HEK293 (cell line): Measurements from ENCODE around the gene ATRNL1.

ENCODE experiments used
- CTCF ChIA-PET: fragments of 350-600 bp; formaldehyde crosslinking; extraction: SDS; loops from one replicate; lab custom pipeline; 2021; ENCODE audit warnings: antibody characterized with exemption; lab: Yijun Ruan, JAX
- POLR2A ChIA-PET: fragments of 300-600 bp; formaldehyde crosslinking; extraction: SDS; loops from one replicate; lab custom pipeline; 2020; ENCODE audit warnings: antibody characterized with exemption, inconsistent platforms; lab: Yijun Ruan, JAX
- H3K27ac ChIP-seq: fragments of 200-500 bp; sonication (Bioruptor generic); 2 replicates; pipeline ENCODE4 v1.5.1; 2014; ENCODE audit warnings: low read depth, low read length, control low read depth, inconsistent platforms; ENCODE audit errors: extremely low read depth
- H3K36me3 ChIP-seq, 2 experiments: fragments of 200-500 bp in 1 of 2; sonication (Bioruptor generic) in 1 of 2; 1 replicate in 1 of 2; 2 replicates in 1 of 2; pipeline ENCODE4 v1.5.1; 2014 to 2017; ENCODE audit warnings: inconsistent platforms in 2 of 2, low read length in 2 of 2; ENCODE audit not compliant: control insufficient read depth in 2 of 2, insufficient read depth in 1 of 2
- H3K4me1 ChIP-seq: fragments of 200-500 bp; sonication (Bioruptor generic); 2 replicates; pipeline ENCODE4 v1.5.1; 2014; ENCODE audit warnings: mild to moderate bottlenecking, low read length, inconsistent platforms; ENCODE audit not compliant: control insufficient read depth, insufficient read depth
- H3K4me3 ChIP-seq: 2 replicates; pipeline ENCODE4 v1.5.1; 2011; ENCODE audit warnings: low read depth, mild to moderate bottlenecking, control low read depth, low read length, moderate library complexity
- H3K9me3 ChIP-seq: fragments of 200-500 bp; sonication (Bioruptor generic); 2 replicates; pipeline ENCODE4 v1.5.1; 2014; ENCODE audit warnings: low read depth, low read length, inconsistent platforms; ENCODE audit not compliant: control insufficient read depth, insufficient read depth
- CTCF ChIP-seq: fragments of 450-650 bp; formaldehyde crosslinking; IDR thresholded peaks from 2 replicates; pipeline ENCODE4 v1.5.1; 2016; ENCODE audit warnings: missing biosample characterization, missing genetic modification characterization
- HOXD13 ChIP-seq: sonication (generic); formaldehyde crosslinking; IDR thresholded peaks from 2 replicates; pipeline ENCODE4 v1.8.0; 2022; ENCODE audit warnings: missing genetic modification reagents, borderline replicate concordance
- KLF10 ChIP-seq: fragments of 450-650 bp; IDR thresholded peaks from 2 replicates; pipeline ENCODE4 v1.5.1; 2018; ENCODE audit warnings: missing biosample characterization, mild to moderate bottlenecking, missing genetic modification characterization
- KLF16 ChIP-seq: fragments of 450-650 bp; formaldehyde crosslinking; IDR thresholded peaks from 2 replicates; pipeline ENCODE4 v1.5.1; 2017; ENCODE audit warnings: missing biosample characterization, missing genetic modification characterization
- RBAK ChIP-seq: fragments of 450-650 bp; formaldehyde crosslinking; IDR thresholded peaks from 2 replicates; pipeline ENCODE4 v1.5.1; 2016; ENCODE audit warnings: missing biosample characterization, missing genetic modification characterization
- SCRT1 ChIP-seq: fragments of 450-650 bp; formaldehyde crosslinking; IDR thresholded peaks from 2 replicates; pipeline ENCODE4 v1.5.1; 2016; ENCODE audit warnings: missing biosample characterization, missing genetic modification characterization, borderline replicate concordance
- SP3 ChIP-seq: fragments of 450-650 bp; formaldehyde crosslinking; IDR thresholded peaks from 2 replicates; pipeline ENCODE4 v1.5.1; 2016; ENCODE audit warnings: missing biosample characterization, missing genetic modification characterization
- ZBTB7A ChIP-seq: fragments of 450-650 bp; formaldehyde crosslinking; IDR thresholded peaks from 2 replicates; pipeline ENCODE4 v1.5.1; 2016; ENCODE audit warnings: low read depth, missing biosample characterization, missing genetic modification characterization
- ZFP37 ChIP-seq: fragments of 450-650 bp; formaldehyde crosslinking; IDR thresholded peaks from 2 replicates; pipeline ENCODE4 v1.5.1; 2016; ENCODE audit warnings: missing biosample characterization, missing genetic modification characterization
- ZFP69B ChIP-seq: fragments of 450-650 bp; formaldehyde crosslinking; IDR thresholded peaks from 2 replicates; pipeline ENCODE4 v1.5.1; 2016; ENCODE audit warnings: missing biosample characterization, missing genetic modification characterization
- ZIC2 ChIP-seq: fragments of 450-650 bp; formaldehyde crosslinking; IDR thresholded peaks from 2 replicates; pipeline ENCODE4 v1.5.1; 2016; ENCODE audit warnings: missing biosample characterization, missing genetic modification characterization
- ZNF169 ChIP-seq: fragments of 450-650 bp; formaldehyde crosslinking; IDR thresholded peaks from 2 replicates; pipeline ENCODE4 v1.5.1; 2016; ENCODE audit warnings: missing biosample characterization, missing genetic modification characterization
- ZNF174 ChIP-seq: fragments of 450-650 bp; formaldehyde crosslinking; IDR thresholded peaks from 2 replicates; pipeline ENCODE4 v1.5.0; 2017; ENCODE audit warnings: missing biosample characterization, mild to moderate bottlenecking, missing genetic modification characterization
- ZNF175 ChIP-seq: fragments of 450-650 bp; formaldehyde crosslinking; IDR thresholded peaks from 2 replicates; pipeline ENCODE4 v1.5.1; 2016; ENCODE audit warnings: missing biosample characterization, missing genetic modification characterization
- ZNF26 ChIP-seq: fragments of 450-650 bp; formaldehyde crosslinking; IDR thresholded peaks from 2 replicates; pipeline ENCODE4 v1.5.1; 2016; ENCODE audit warnings: missing biosample characterization, missing genetic modification characterization
- ZNF501 ChIP-seq: fragments of 450-650 bp; formaldehyde crosslinking; IDR thresholded peaks from 2 replicates; pipeline ENCODE4 v1.5.1; 2016; ENCODE audit warnings: missing biosample characterization, missing genetic modification characterization
- ZNF518A ChIP-seq: fragments of 450-650 bp; formaldehyde crosslinking; conservative IDR thresholded peaks from 2 replicates; pipeline ENCODE4 v1.5.1; 2016; ENCODE audit warnings: low read depth, missing biosample characterization, missing genetic modification characterization
- ZNF629 ChIP-seq: fragments of 450-650 bp; formaldehyde crosslinking; IDR thresholded peaks from 2 replicates; pipeline ENCODE4 v1.5.1; 2017; ENCODE audit warnings: missing biosample characterization, missing genetic modification characterization

Gene ATRNL1

GRCh38 chr10:115866691-115867090 is 773.5 kb downstream of the ATRNL1 start:
- TF ChIP-seq ZNF169 (tag by site-specific recombination) (no peak), ZNF629 (tag by site-specific recombination) (no peak), ZFP69B (tag by site-specific recombination) (no peak), SCRT1 (tag by site-specific recombination) (no peak)
- H3K36me3 ChIP-seq = no peaks in the 10 kb centered on the region
- CTCF ChIA-PET = interaction anchor here (0.5 to 0.6 kb wide), 2 partner anchors 160 to 454 kb away, joined by 3 to 4 read pairs; no protein-coding TSS in a partner anchor
- H3K27ac ChIP-seq = no peak overlapping the region
- POLR2A ChIA-PET = no interaction called here
- H3K4me1 ChIP-seq = no peaks in the 10 kb centered on the region; the same call in 1 of the 2 replicates
- no peaks in the 10 kb centered on the region for H3K9me3 ChIP-seq
- H3K4me3 ChIP-seq = no peak overlapping the region

- Histone ChIP-seq H3K27ac (no peak overlapping the region), H3K9me3 (no peaks in the 10 kb centered on the region), H3K4me1 (no peaks in the 10 kb centered on the region; the same call in 1 of the 2 replicates), H3K4me3 (no peak overlapping the region), H3K36me3 (no peaks in the 10 kb centered on the region)
- ChIA-PET POLR2A (interaction anchor here (0.6 kb wide), 1 partner anchor 30 kb away, joined by 3 read pairs; no protein-coding TSS in a partner anchor), CTCF (interaction anchor here (0.6 kb wide), 2 partner anchors 160 to 433 kb away, joined by 3 read pairs; no protein-coding TSS in a partner anchor)
- TF ChIP-seq ZNF501 (tag by site-specific recombination) (no peak), ZNF174 (tag by site-specific recombination) (no peak), SP3 (tag by site-specific recombination) (no peak), KLF16 (tag by site-specific recombination) (no peak), KLF10 (tag by site-specific recombination) (no peak), ZNF26 (tag by site-specific recombination) (no peak), ZNF175 (no peak), ZNF518A (tag by site-specific recombination) (no peak), RBAK (tag by site-specific recombination) (no peak), HOXD13 (CRISPR knock-in tag) (no peak), ZIC2 (tag by site-specific recombination) (no peak), ZBTB7A (tag by site-specific recombination) (no peak), CTCF (tag by site-specific recombination) (no peak), ZFP37 (tag by site-specific recombination) (no peak)
Observed at GRCh38 chr10:115867305-115867704, 774.1 kb downstream of the ATRNL1 start.
